ENCODE measurements around the gene TLE4. TPM values are rescaled to one million over a fixed set of nuclear protein-coding genes. Genes with fewer than 3 reads are reported as not detected.

The TLE4 gene
- total RNA-seq, 1 donor from 2014 or later = 25.1 TPM

GRCh38 chr9:79765466-79765865, 193.7 kb downstream of the TLE4 start:
- H3K36me3 Mint-ChIP-seq (ENCODE audit: low read depth) = no peaks in the 10 kb centered on the region
- no peak for DNase-seq (ENCODE audit: low spot score)
- H3K4me3 Mint-ChIP-seq = no peak overlapping the region
- H3K27me3 Mint-ChIP-seq (ENCODE audit: insufficient read depth) = peaks cover 2% of the 10 kb centered on the region
- no peak overlapping the region for H3K27ac Mint-ChIP-seq
- intact Hi-C loops (cut with micrococcal nuclease) = no loop called here
- H3K4me1 Mint-ChIP-seq (ENCODE audit: low read depth) = no peaks in the 10 kb centered on the region
- H3K9me3 Mint-ChIP-seq = no peaks in the 10 kb centered on the region

- Mint-ChIP-seq H3K27me3 (ENCODE audit: insufficient read depth) (peaks cover 2% of the 10 kb centered on the region), H3K27ac (no peak overlapping the region), H3K9me3 (no peaks in the 10 kb centered on the region), H3K4me1 (ENCODE audit: low read depth) (no peaks in the 10 kb centered on the region), H3K4me3 (no peak overlapping the region), H3K36me3 (ENCODE audit: low read depth) (no peaks in the 10 kb centered on the region)
- no peak for DNase-seq (ENCODE audit: low spot score)
- intact Hi-C loops (cut with micrococcal nuclease) = no loop called here
Measured at GRCh38 chr9:79766091-79766490, 194.3 kb downstream of the TLE4 start.

GRCh38 chr9:79768194-79768593, 196.4 kb downstream of the TLE4 start:
- H3K27ac Mint-ChIP-seq = no peak overlapping the region
- H3K4me1 Mint-ChIP-seq (ENCODE audit: low read depth) = no peaks in the 10 kb centered on the region
- peaks cover 5% of the 10 kb centered on the region for H3K27me3 Mint-ChIP-seq (ENCODE audit: insufficient read depth)
- H3K36me3 Mint-ChIP-seq (ENCODE audit: low read depth) = no peaks in the 10 kb centered on the region
- intact Hi-C loops (cut with micrococcal nuclease) = no loop called here
- H3K9me3 Mint-ChIP-seq = no peaks in the 10 kb centered on the region
- no peak overlapping the region for H3K4me3 Mint-ChIP-seq
- no peak for DNase-seq (ENCODE audit: low spot score)

GRCh38 chr9:79769476-79770275, 197.9 kb downstream of the TLE4 start:
- Mint-ChIP-seq H3K36me3 (ENCODE audit: low read depth) (no peaks in the 10 kb centered on the region), H3K4me1 (ENCODE audit: low read depth) (no peaks in the 10 kb centered on the region), H3K9me3 (no peaks in the 10 kb centered on the region), H3K27ac (no peak overlapping the region), H3K4me3 (no peak overlapping the region), H3K27me3 (ENCODE audit: insufficient read depth) (peaks cover 5% of the 10 kb centered on the region)
- intact Hi-C loops (cut with micrococcal nuclease) = no loop called here
- DNase-seq (ENCODE audit: low spot score) = no peak

- DNase-seq (ENCODE audit: low spot score) = no peak
- intact Hi-C loops (cut with micrococcal nuclease) = no loop called here
- no peaks in the 10 kb centered on the region for H3K9me3 Mint-ChIP-seq
- H3K36me3 Mint-ChIP-seq (ENCODE audit: low read depth) = no peaks in the 10 kb centered on the region
- H3K4me1 Mint-ChIP-seq (ENCODE audit: low read depth) = no peaks in the 10 kb centered on the region
- H3K27me3 Mint-ChIP-seq (ENCODE audit: insufficient read depth) = peaks cover 4% of the 10 kb centered on the region
- no peak overlapping the region for H3K27ac Mint-ChIP-seq
- H3K4me3 Mint-ChIP-seq = no peak overlapping the region
Measured at GRCh38 chr9:79774356-79774755, 202.6 kb downstream of the TLE4 start.

All from activated T-helper 1 cell treated with anti-CD3 and anti-CD28 coated beads, Interleukin-12 subunit alpha, Interleukin-12 subunit beta, Interleukin-2, Interleukin-4 antibody, amounts not matched to agents 30 ng/mL and 10 ng/mL and 1 ng/mL, durations not matched to agents 14 hours and 24 hours and 36 hours (primary cell).